NK-92 (cell line): ENCODE results near the gene ERCC2.

Source experiments
- DNase-seq: peaks from one replicate; lab custom pipeline; 2025; ENCODE audit not compliant: unreplicated experiment; lab: John Stamatoyannopoulos, UW

Gene ERCC2

GRCh38 chr19:45355910-45356309 is 14.5 kb downstream of the ERCC2 start:
- no peak for DNase-seq

DNA sequence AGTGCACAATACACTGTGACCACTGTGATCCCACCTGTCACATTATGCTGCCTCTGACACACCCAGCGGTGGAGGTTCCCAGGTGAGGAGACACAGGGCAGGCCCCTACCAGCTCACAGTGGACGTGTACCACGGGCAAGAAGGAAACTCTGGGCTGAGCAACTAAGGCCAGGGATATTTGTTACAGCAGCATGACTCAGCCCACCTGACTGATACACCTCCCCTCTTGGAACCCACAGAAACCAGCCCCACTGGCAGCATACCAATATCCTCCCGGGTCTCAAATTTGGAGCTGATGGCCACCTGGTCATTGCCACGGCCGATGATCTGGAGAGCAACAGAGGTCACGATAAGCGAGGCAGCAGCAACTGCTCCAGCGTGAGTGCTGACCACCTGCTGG is 15.0 kb downstream of the ERCC2 start:
- no peak for DNase-seq

GRCh38 chr19:45354241-45354842 is 16.0 kb downstream of the ERCC2 start:
- no peak for DNase-seq

GRCh38 chr19:45352914-45353796 is 17.2 kb downstream of the ERCC2 start:
- no peak for DNase-seq

GRCh38 chr19:45352471-45352870 is 17.9 kb downstream of the ERCC2 start:
- DNase-seq: no peak

- no peak for DNase-seq
Measured at GRCh38 chr19:45352062-45352461, 18.3 kb downstream of the ERCC2 start.

DNA sequence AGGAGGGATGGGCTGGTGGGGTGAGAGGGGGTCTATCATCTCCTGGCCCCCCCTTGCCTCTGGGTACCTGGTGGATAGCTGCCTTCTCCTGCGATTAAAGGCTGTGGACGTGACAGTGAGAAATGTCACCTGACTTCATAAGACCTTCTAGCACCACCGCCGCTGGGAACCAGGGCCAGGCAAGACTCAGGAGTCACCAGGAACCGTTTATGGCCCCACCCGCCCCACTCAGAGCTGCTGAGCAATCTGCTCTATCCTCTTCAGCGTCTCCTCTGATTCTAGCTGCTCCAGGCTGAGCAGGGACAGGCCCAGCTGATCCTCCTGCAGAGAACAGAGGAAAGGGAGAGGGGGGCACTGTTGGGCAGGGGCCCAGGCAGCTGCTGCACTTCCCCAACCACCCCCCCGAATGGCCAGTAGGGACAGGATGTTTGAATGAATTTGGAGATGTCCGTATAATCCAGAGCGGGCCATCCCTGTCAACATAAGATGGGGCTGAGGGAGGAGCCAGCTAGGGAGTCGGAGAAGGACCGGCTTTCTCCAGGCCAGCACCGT is 18.9 kb downstream of the ERCC2 start:
- DNase-seq: no peak

GRCh38 chr19:45350477-45351058 is 19.8 kb downstream of the ERCC2 start:
- DNase-seq: no peak

DNA sequence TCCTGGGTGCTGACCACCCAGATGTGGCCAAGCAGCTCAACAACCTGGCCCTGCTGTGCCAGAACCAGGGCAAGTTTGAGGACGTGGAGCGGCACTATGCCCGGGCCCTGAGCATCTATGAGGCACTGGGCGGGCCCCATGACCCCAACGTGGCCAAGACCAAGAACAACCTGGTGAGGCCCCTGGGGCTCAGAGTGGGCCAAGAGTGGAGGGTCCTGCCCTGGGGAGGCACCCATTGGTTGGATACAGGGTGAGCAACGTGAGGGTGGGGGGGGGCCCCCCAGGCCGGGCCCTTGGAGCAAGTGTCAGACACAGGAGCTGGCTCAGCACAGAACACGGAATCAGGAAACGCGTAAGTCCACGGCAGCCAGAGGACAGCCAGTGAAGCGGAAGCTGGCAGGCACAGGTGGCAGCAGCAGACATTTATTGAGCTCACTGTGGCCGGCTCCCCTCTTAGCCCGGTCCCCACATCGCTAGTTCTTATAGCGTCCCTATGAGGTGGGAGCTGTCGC is 20.9 kb downstream of the ERCC2 start:
- no peak for DNase-seq

- no peak for DNase-seq
Measured at GRCh38 chr19:45349126-45349415, 21.3 kb downstream of the ERCC2 start.

DNA sequence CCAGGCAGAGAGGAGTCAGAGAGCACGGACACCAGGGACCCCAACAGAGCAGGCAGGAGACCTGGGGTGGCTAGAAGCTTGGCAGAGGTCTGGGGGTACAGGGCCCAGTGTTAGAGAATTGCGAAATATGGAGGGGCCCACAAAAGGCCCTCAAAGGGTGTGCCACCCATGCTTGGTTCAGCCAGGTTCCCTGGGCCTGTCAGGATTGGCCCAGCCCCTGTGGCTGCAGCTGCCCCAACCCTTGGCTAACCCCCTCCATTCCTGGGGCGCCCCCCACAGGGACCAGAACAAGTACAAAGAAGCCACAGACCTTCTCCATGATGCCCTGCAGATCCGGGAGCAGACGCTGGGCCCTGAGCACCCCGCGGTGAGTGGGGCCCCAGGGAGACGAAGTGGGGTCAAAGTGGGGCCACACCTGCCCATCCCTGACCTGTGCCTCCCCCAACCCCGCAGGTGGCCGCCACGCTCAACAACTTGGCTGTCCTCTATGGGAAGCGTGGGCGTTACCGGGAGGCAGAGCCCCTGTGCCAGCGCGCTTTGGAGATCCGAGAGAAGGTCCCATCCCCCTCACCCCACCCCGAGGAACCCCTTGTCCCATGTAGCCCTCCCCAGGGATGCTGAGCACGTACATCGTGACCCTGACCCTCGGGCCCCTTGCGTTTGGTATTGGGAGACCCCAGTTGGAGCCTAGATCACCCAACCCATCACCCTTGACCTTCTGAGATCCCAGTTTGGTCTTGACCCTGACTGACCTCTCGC is 21.8 kb downstream of the ERCC2 start:
- DNase-seq: no peak

GRCh38 chr19:45347570-45348366 is 22.6 kb downstream of the ERCC2 start:
- no peak for DNase-seq

- no peak for DNase-seq
Measured at GRCh38 chr19:45346449-45346848, 23.9 kb downstream of the ERCC2 start.

- no peak for DNase-seq
Measured at GRCh38 chr19:45345506-45345860, 24.9 kb downstream of the ERCC2 start.

DNA sequence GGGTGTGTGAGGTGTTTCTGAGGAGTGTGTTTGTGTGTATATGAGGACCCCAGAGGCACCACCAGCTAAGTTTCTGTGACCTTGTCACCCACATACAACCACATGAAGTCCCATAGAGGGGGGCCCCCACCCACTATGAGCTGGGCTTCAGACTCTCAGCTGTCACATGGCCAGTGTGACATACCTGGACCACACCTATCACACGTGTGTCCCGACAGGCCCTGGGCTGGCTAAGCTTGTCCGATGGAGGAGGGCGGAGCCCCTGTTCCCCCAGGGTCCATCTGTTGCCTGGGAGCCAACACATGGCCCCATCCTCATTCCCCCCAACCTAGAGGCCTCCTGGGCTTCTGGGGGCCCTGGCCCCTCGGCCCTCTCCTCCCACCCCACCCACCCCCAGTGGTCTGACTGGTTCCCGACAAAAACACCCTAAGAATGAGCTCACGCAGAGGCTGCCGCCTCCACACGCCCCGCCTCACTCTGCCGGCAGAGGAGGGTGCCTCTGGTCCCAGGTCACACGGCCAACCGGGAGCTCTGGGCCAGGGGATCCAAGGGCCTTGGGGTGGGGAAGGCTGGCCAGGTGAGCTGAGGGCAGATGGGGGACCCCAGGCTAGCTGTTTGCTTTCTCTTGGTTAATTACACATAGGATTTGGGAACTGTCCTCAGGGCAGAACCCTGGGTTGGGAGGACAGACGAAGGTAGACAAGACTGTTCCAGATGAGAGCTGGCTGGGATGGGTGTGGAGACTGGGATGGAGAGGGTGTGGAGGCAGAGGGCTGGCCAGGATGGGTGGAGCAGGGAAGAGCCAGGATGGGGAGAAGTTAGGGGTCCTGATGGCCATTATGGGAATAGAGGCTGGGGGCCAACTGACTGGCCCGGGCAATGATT is 25.5 kb downstream of the ERCC2 start:
- DNase-seq: no peak

DNA sequence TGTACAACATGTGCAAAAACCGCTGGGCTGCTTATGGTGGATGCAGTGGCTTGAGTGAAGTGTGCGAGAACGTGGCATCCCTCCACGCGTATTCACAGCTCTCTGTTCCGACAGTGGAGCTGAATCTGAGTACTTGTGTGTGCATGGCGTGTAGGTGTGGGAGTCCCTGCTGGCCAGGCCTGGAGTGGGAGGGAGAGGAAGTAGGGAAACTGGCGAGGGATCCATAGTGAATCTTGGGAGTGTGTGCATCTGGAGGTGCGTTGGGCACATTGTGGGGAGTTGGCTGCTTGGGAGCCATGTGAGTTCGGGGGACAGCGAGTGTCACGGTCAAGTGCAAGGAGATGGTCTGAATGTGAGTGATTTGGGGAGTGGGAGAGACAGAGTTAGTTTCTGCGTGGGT is 27.5 kb downstream of the ERCC2 start:
- DNase-seq: no peak

- no peak for DNase-seq
Measured at GRCh38 chr19:45340899-45341453, 29.4 kb downstream of the ERCC2 start.

DNA sequence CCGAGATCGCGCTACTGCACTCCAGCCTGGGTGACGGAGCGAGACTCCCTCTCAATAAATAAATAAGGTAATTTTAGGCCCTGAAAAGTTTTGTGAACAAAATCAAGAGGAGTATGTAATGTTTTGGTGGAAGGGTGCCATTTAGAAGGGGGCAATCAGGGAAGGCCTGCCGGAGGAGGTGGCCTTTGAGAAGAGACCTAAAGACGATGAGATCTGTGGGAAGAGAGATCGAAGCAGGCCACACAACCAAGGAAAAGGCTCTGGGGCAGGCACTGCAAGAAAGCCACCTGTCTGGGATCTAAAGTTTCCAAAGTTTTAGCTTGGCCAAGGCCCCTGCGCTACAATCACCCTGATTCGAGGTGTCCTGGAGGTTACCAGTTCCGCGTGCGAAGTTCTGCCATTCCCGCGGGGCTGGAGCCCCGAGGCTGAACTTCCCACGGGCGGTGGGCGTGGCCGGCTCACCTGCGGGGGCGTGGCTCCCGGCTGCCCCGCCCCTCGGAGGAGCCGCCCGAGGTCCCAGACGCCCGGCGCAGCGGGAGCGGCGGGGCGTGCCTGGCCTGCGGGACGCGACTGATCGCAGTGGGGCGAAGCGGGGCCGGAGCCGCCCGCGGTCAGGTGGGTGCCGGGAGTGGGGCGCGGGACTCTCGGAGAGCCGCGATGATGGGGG is 30.0 kb downstream of the ERCC2 start, which contains the start of gene KLC3:
Gene KLC3, plus strand, starts transcription at position 519 of the 667 bp plus-strand sequence. CDS start 4,792 bp downstream, outside the sequence.
- DNase-seq: no peak
